Stimulated activated CD4-positive, alpha-beta T cell treated with anti-CD3 and anti-CD28 coated beads, Interleukin-4, amount 100 ng/mL, for 4 hours (primary cell): Measurements from ENCODE around the gene ZC3H10.
A peak's percentile ranks its signal among the peaks of the same experiment; 100 is the strongest.
"Not testable (repeated sequence)": the region's sequence is repeated elsewhere in the genome, so short reads cannot be mapped to it uniquely, and the experiment has no call there.

Source experiments
- DNase-seq, 2 experiments: peaks; one replicate each; pipeline ENCODE4 v3.0.0-alpha.2; 2020

Gene ZC3H10

GRCh38 chr12:56156464-56157200 is 38.6 kb downstream of the ZC3H10 start:
- not testable (repeated sequence) for DNase-seq

- peak; percentile 46 for DNase-seq
Observed at GRCh38 chr12:56157201-56158028, 39.3 kb downstream of the ZC3H10 start.

GRCh38 chr12:56158029-56158925 is 40.2 kb downstream of the ZC3H10 start, which contains the start of gene MYL6:
MYL6 (plus strand) TSS chr12:56158359; CDS start chr12:56158402, 43 bp downstream.
- peak; percentile 79 to 92 for DNase-seq

GRCh38 chr12:56158926-56159461 is 40.9 kb downstream of the ZC3H10 start:
- no peak for DNase-seq

GRCh38 chr12:56159482-56160192 is 41.6 kb downstream of the ZC3H10 start:
- DNase-seq = no peak

GRCh38 chr12:56160193-56160763 is 42.2 kb downstream of the ZC3H10 start:
- peak; percentile 50 to 59 for DNase-seq

GRCh38 chr12:56160894-56161689 is 43.0 kb downstream of the ZC3H10 start:
- no peak for DNase-seq

- no peak for DNase-seq
Observed at GRCh38 chr12:56161690-56162351, 43.8 kb downstream of the ZC3H10 start.

- DNase-seq = no peak
Observed at GRCh38 chr12:56162468-56163290, 44.6 kb downstream of the ZC3H10 start.

- DNase-seq = no peak
Observed at GRCh38 chr12:56163533-56164344, 45.7 kb downstream of the ZC3H10 start.

- no peak for DNase-seq
Observed at GRCh38 chr12:56164345-56164729, 46.3 kb downstream of the ZC3H10 start.

- DNase-seq = no peak
Observed at GRCh38 chr12:56165369-56165768, 47.3 kb downstream of the ZC3H10 start.

- no peak for DNase-seq
Observed at GRCh38 chr12:56169229-56169759, 51.2 kb downstream of the ZC3H10 start.

GRCh38 chr12:56172839-56173238 is 54.8 kb downstream of the ZC3H10 start:
- DNase-seq = no peak
